HG03558 (cell line): ENCODE data around the gene TTI1.

Experiments used
- ATAC-seq: cut with Tn5 transposase; IDR thresholded peaks from one replicate; pipeline ENCODE4 v1.9.1; 2021; ENCODE audit warnings: moderate number of reproducible peaks; ENCODE audit not compliant: unreplicated experiment; ENCODE audit errors: extremely low read depth

The TTI1 gene

DNA sequence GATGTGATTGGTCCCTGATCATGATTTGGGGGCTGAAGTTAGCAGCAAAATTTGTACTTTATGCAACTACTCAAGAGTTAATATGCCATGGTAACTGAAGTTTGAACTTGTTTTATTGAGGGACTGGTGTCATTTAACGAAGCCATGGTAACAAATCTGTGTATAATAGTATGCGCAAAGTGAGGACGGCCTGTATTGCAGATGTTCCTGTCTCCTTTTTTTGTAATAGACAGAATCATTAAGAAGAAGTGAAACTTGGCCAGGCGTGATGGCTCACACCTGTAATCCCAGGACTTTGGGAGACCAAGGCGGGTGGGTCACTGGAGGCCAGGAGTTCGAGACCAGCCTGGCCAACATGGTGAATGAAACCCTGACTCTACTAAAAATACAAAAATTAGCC lies 22.6 kb upstream of the TTI1 start:
- ATAC-seq: no peak

DNA sequence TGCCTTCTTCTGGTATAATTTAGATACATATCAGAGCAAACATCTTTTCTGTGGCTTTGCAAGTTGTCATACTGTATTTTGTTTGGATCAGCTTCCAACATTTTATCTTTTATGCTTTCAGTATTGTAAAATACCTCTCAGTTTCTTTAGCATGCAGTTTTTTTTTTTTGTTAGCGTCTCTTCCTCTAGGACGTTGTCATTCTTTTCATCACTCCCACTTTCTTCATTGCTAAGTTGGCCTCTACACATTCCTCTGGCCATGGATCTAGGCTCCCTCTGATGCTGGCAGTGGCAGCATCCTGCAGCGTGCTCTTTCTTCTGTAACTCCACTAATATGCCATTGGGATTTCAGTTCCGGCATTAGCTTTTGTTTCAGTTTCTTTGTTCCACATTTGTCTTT lies 22.0 kb upstream of the TTI1 start:
- no peak for ATAC-seq

DNA sequence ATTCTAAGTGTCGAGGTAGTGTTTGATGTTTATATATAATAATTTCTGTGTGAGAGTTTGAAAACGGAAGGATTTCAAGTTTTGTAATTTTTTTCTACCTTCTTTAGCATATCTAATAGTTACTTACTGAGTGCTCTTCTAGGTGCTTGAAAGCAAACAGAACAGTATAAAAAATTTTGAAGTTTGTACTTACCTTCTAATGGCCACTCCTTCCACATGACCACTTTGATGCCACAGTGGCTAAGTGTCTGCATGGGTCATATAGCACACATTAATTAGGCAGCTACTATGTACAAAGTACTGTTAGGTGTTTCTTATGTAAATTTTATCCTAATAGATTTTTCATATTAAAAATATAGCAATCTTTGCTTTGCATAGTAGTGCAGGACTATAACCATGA lies 21.4 kb upstream of the TTI1 start:
- no peak for ATAC-seq

DNA sequence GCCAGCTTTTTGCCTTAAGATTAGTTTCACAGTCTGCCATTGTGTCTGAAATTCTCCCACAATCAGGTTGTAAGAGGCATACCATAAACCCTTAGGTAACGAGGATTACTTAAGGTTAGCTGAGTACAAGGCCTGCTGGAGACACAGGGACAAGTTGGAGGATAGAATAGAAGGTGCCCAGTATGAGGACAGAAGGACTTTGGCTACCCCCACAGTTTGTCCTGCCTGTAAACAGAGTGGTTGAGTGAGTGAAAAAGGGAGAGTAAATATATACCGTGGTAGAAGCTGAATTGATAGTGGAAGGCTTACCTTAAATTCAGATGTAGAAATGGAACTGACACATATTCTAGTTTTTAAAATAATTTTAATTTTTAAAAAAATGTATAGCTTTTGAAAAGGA lies 19.6 kb upstream of the TTI1 start:
- no peak for ATAC-seq

DNA sequence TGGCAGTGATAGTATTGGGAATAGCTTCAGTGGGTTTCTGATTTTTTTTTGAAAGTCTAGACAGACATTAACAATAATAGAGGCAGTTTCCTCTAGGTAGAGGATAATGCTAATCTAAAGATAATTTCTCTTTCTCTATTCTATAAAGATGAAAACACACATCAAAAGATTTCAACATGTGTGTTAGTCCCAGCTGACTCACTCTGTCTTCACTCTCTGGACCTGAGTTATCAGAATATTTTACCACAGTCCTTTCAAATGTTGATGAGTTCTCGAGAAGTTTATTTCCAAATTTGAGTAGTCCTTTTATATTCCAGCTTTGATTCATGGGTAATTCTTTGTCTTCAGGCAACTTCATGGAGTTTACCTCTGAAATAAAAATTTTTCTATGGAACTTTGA lies 17.4 kb upstream of the TTI1 start:
- no peak for ATAC-seq

DNA sequence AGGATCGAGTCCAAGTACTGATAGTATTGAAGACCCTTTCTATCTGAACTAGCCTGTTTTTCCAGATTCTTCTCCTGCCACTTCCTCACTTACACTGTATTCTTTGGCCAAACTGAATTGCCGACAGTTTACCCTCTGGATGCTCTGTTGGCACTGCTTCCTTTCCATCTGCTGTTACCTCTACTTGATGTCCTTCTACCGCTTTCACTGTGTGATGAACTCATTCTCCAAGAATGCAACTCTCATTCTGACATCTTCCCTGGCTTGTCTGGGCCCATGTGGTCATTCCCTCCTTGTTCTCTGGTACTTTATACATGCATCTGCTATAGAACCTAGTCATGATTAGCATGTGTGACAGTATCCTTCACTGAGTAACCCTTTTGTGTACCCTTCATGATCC lies 16.5 kb upstream of the TTI1 start:
- ATAC-seq: no peak

DNA sequence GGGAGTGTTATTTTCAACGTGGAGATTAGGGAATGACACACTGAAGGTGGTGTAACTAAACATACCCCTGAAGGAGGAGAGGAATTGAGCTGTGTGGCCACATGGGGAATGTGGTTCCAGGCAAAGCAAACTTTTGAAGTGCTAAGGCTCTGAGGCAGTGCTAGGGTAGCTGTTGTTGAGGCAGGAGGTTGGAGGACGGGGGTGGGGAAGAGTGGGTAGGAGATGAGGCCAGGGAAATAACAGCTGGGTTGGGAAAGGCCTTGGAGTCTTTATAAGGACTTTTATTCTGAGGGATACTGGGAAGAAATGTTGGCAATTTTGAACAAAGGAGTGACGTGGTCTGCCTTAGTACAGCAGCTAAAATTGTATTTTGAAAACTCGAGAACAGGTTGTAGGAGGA lies 13.3 kb upstream of the TTI1 start:
- no peak for ATAC-seq

DNA sequence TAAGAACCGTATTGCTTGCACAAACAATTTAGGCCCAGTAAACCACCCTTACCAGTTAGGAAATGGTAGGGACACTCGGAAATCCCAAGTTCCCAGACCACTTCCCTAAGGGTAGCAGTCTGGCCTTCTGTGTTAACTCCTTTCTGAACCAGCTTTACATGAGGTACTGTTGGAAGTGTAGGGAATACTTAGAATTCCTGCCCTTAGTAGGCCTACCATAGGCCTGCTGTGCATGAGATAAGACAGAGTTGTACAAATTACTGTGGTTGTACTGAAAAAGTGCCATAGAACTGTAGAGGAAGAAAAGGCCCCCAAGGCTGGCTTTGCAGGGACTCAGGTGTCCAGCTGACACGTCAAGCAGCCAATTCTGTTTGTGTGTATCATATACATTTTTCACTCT lies 11.4 kb upstream of the TTI1 start:
- no peak for ATAC-seq

DNA sequence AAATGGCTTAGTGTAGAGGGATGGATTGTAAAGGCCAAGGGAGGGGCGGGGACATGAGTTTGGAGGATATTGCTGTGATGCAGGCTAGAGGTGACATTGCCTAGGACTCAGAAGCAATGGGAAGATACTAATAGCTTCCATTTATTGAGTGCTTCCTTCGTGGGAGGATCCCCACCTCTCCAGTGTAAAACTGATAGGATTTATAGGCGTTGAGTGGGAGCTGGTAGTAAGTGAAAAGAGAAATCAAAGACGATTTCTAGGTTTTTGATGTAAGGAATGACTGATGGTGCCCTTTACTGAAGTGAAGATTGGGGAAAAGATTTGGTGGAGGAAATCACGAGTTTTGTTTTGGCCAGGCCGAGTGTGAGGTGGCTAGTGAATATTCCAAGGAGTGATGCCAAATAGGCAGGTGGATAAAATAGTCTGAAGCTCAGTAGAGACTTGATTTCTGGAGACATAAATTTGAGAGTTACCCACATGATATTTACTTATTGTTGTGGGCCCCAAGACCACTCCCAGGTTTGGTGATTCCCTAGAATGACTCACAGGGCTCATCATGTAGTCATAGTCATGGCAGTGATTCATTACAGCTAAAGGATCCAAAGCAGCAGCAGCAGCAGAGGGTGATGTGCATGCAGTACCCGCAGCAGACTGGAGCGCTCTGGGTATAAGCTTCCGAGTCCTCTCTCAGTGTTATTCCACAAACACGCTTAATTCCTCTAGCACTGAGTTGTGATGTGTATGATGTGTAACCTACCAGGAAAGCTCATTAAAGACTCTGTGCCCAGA lies 10.4 kb upstream of the TTI1 start:
- ATAC-seq: no peak

DNA sequence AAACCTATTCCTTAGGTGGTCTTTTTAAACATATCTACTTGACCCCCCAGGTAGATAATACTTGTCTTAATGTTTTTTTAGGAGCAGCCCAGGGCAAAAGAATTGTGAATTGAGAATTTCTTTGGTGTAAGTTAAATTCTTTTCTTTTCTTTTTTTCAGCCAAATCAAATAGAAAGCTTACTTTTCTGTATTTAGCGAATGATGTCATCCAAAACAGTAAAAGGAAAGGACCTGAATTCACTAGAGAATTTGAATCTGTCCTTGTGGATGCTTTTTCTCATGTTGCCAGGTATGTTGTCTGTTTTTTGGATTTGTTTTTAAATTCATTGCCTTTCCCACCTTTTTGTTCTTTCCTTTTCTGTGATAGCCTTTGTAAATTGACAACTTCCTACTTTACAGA lies 7.0 kb upstream of the TTI1 start:
- ATAC-seq: no peak

DNA sequence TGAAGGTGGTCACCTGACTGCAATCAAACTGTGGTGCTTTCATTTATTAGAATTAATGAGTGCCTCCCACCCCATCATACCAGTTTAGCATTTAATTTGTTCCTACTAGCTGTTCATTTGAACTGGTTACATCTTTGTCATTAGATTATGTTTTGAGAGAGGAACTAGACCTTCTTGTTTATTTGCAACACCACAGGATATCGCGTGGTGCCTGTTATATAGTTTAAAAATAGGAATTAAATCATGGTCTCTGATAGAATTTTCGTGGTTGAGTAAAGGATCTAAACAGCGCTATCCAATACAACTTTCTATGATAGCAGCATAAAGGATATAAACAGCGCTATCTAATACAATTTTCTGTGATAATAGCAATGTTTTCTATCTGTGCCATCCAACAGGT lies 3.1 kb upstream of the TTI1 start:
- no peak for ATAC-seq

DNA sequence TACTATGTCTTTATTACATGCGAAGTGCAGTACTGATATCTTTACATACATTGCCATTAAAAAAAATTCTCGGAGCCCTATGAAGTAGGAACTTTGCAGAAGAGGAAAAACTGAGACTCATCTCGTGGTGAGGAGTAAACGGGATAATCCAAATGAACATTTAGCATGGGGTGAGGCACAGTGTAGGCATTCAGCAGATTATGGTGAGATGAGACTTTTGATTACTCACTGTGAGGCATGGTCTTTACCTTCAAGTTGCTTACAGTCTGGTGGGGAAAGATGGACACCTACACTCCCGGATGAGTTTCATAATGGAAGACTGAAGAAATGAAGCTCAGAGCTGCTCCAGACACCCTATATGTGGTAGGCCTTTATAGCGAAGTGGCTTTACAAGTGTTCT lies 1.7 kb upstream of the TTI1 start:
- no peak for ATAC-seq

DNA sequence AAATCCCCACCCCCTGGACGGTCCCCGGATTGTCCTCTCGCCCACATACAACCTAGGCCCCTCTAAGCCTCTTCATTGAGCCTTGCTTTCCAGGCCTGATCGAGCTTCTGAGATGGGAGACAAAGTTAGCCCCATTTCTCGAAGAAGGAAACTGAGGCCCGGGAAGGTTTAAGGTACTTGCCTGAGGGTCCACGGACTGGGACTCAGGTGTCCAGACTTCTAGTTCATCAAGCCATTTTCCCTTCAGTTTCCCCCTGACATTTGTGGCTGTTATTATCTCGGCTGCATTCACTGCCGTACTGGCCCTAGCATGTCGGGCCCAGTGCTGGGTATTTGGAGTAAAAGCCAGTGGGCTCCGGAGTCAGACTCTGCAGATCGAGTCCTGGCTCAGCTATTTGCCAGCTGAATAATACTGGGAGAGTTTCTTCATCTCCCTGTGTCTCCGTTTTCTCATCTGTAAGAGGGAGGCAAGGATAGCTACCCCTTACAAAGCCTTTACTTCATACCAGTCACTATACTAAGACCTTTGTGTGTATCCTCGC lies 923 bp upstream of the TTI1 start:
- no peak for ATAC-seq

DNA sequence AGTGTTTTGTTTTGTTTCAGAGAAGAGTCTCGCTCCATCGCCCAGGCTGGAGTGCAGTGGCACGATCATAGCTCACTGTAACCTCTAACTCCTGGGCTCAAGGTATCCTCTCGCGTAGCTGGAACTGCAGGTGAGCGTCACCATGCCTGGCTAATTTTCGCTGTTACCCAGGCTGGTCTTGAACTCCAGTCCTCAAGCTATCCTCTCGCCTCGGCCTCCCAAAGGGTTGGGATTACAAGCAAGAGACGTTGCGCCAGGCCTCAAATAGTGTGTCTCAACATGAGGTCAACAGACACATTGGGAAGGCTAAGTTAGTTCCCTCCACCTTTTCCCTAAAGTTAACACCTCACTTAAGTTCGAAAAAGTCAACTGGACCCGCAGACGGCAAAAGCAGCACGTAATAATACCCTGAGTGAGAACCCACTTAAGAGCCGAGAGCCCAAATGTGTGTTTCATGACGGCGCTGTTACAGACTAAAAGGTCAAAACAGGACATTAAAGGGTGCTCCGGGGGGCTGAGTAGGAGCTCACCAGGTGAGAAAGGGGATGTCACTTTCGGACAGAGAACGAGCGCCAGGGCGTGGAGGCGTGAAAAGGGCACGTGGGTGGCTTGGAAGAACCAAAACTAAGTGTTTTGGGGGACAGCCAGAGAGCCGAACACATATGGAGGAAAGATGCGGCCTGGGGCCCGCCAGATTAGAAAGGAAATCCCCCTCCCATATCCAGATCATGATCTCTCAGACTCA lies 499 bp downstream of the TTI1 start:
- ATAC-seq: no peak

DNA sequence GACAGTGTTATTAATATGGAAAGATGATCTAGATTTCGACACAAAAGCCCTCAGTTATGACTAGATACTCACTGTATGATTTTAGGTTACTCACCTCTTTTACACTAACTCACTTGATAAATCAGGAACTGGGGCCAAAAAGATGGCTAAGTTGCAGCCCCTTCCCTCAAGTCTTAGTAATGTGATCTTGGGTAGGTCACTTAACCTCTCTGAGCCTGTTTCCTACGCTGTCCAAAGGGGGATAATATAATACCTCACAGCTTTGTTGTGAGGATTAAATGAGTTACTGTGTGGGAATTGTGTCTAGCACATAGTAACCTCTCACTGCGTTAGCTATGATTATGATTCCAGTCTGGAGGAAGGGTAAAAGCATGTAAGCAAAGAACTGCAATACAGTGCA lies 1.3 kb downstream of the TTI1 start:
- ATAC-seq: no peak

DNA sequence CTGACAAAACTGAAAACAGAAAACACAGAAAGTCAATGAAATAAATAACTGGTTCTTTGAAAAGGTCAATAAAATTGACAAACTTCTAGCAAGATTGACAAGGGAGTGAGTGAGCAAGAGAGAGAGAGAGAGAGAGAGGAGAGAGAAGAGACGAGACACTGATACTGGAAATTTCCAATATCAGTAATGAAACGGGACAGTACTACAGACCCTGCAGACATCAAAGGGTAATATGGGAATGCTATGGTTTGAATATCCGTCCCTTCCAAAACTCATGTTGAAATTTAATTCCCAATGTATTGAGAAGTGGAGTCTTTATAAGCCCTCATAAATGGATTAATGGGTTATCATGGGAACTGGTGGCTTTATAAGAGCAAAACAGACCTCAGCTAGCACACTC lies 3.8 kb downstream of the TTI1 start:
- no peak for ATAC-seq

DNA sequence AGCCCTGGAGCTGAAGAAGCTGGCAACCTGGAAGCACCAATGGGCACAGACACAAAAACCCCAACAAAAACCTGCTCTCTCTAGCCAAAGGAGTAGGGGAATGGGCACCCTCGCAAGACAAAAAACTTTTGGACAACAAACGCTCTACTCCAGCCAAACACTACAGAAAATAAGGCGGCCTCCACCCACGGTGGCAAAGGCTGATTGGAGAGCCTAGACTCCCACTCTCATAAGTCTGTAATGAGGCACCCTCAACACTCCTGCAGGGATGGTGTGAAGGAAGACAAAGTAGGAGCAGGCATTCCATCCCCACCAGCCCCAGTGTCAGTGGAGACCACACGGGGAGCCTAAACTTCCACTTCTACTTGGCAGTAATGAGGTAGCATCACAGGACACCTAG lies 8.8 kb downstream of the TTI1 start:
- ATAC-seq: no peak

DNA sequence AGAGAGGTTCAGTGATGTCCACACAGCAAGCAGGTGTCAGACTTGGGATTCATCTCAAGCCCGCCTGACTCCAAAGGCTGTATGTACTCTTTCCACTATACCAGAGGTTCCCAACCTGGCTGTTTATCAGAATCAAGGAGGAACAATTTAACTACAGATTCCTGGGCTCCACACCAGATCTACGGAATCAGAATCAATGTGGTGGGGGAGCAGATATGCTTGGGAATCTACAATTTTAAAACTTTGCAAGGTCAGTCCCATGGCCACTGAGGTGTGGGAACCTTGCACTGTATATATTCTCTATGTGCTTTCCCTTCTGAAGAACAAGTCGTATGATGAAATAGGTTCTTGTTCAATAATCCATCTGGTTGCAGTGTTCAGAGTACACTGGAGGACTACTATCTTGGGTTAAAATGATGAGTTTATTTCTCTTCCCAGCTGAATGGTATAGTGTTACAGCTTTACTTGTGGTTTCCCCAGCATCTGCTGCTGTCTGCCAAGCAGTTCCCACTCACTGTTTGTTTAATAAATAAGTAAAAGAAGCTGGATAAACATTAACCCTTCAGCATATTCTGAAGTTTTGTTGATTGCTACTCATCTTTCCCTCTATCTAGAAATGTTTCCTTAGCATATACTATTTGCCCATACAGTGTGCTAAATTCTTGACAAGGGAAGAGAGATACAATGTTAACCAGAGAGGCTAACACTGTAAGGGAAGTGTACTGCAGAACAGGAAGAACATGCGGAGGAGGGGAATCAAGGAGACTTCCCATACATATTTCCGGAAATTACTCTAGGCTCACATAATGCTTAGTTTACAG lies 9.9 kb downstream of the TTI1 start:
- no peak for ATAC-seq

DNA sequence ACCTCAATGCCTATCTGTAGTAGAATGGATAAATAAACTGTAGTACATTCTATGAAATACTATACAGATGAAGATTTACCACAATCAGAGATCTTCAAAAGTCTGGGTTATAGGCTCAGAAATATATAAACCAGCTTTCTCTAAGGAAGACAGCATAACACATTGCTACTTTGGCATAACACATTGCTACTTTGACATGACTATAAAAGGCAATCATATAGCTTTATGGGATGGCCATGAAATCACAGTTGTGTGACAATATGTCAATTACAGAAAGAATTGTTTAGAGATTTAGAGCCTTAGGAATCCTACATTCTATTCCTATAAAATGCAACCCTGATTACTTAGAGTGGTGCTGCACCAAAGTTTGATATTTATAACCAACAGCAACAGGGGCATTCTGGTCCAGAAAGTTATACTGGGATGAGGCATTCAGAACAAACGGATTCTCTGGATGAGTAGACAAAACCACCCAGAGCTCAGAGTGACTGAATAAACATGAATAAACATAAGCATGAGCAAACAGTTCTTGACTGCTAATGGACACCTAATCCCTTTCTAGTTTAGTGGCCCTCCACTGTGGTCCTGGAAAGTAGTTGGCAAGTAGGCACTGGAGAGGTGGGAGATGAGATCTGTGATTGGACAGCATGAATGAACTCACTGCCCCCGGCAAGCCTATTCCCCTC lies 12.0 kb downstream of the TTI1 start:
- no peak for ATAC-seq

DNA sequence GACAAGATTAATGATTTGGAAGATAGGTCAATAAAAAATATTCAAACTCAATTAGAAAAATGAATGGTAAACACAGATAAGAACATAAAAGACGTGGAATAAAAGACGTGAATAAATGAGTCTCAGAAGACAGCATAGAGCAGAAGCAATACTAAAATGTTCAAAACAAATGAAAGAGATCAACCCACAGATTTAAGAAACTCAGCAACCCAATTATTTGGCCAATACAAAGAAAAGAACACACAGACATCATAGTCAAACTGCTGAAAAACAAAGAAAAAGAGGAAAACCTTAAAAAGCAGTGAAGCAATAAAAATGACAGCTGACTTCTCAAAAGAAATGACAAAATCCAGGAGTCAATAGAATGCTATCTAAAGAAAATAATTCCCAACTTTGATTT lies 14.9 kb downstream of the TTI1 start:
- no peak for ATAC-seq
